SU-DHL-6 (cell line): ENCODE data around the gene AMH.

ENCODE experiments used
- H2AFZ ChIP-seq: fragments of 200-600 bp; sonication (generic); 2 replicates; pipeline ENCODE4 v1.6.1; 2014; ENCODE audit warnings: low read depth, mild to moderate bottlenecking, moderate library complexity, mixed read lengths, antibody characterized with exemption, low read length; ENCODE audit not compliant: severe bottlenecking
- H3F3A ChIP-seq: fragments of 200-600 bp; shearing (Covaris generic); 2 replicates; pipeline ENCODE4 v1.6.0; 2016; ENCODE audit warnings: antibody characterized with exemption, mild to moderate bottlenecking; ENCODE audit not compliant: insufficient read depth
- H3K27ac ChIP-seq: fragments of 200-600 bp; sonication (generic); 2 replicates; pipeline ENCODE4 v1.5.1; 2016; ENCODE audit warnings: low read depth, mild to moderate bottlenecking, low read length, moderate library complexity, mixed read lengths
- H3K27me3 ChIP-seq: fragments of 200-600 bp; sonication (generic), shearing (Covaris generic); 2 replicates; pipeline ENCODE4 v1.6.0; 2014; ENCODE audit warnings: mild to moderate bottlenecking, low read length
- H3K36me3 ChIP-seq: fragments of 200-600 bp; sonication (generic); 2 replicates; pipeline ENCODE4 v1.6.1; 2014; ENCODE audit warnings: mild to moderate bottlenecking, low read length, mixed read lengths
- H3K4me2 ChIP-seq: fragments of 300-600, 200-600 bp; shearing (Covaris generic), sonication (generic); 2 replicates; pipeline ENCODE4 v1.6.0; 2014; ENCODE audit warnings: low read length, low read depth, mild to moderate bottlenecking; ENCODE audit not compliant: poor library complexity, severe bottlenecking
- H3K4me3 ChIP-seq: fragments of 200-600 bp; sonication (generic); 2 replicates; pipeline ENCODE4 v1.5.1; 2014; ENCODE audit warnings: antibody characterized with exemption, low read length, mild to moderate bottlenecking, mixed read lengths; ENCODE audit not compliant: insufficient read depth, poor library complexity, severe bottlenecking
- H3K79me2 ChIP-seq: fragments of 200-600 bp; sonication (generic); 2 replicates; pipeline ENCODE4 v1.6.1; 2014; ENCODE audit warnings: mild to moderate bottlenecking, low read length, moderate library complexity; ENCODE audit not compliant: insufficient read depth
- H3K9ac ChIP-seq: fragments of 200-600 bp; sonication (generic); 2 replicates; pipeline ENCODE4 v1.7.0; 2014; ENCODE audit warnings: mild to moderate bottlenecking, low read length
- H3K9me2 ChIP-seq: fragments of 200-600 bp; sonication (generic); replicated peaks from 2 replicates; pipeline ENCODE4 v1.6.1; 2014; ENCODE audit warnings: low read length; ENCODE audit not compliant: insufficient read depth
- H3K9me3 ChIP-seq: fragments of 200-600 bp; sonication (generic); 2 replicates; pipeline ENCODE4 v1.6.1; 2014; ENCODE audit warnings: low read length, mixed read lengths; ENCODE audit not compliant: insufficient read depth
- H4K20me1 ChIP-seq: fragments of 200-600 bp; sonication (generic); 2 replicates; pipeline ENCODE4 v1.6.1; 2014; ENCODE audit warnings: low read depth, mild to moderate bottlenecking, antibody characterized with exemption, low read length, moderate library complexity, mixed read lengths
- EZH2phosphoT487 ChIP-seq: fragments of 200-600 bp; sonication (generic), shearing (Covaris generic); conservative IDR thresholded peaks from 2 replicates; pipeline ENCODE4 v1.6.1; 2018; ENCODE audit warnings: mild to moderate bottlenecking, antibody characterized with exemption, low read length, moderate library complexity, mixed read lengths
- TF ChIP-seq, protein P1 (sequence below): fragments of 200-600 bp; sonication (generic); IDR thresholded peaks from one replicate; pipeline ENCODE4 v1.5.1; 2017; ENCODE audit warnings: antibody characterized with exemption, mild to moderate bottlenecking, low read length, moderate library complexity; ENCODE audit not compliant: insufficient read depth, poor library complexity, severe bottlenecking

The AMH gene

GRCh38 chr19:2201473-2202148 lies 47.5 kb upstream of the AMH start:
- peaks cover 14% of the 10 kb centered on the region; the same call in 1 of the 2 replicates for H3K79me2 ChIP-seq
- H3K36me3 ChIP-seq, result no peaks in the 10 kb centered on the region

GRCh38 chr19:2202366-2202765 lies 46.8 kb upstream of the AMH start:
- Histone ChIP-seq H3K36me3 (no peaks in the 10 kb centered on the region), H4K20me1 (no peaks in the 10 kb centered on the region), H3K27ac (no peak overlapping the region), H2AFZ (no peak overlapping the region), H3K9ac (no peak overlapping the region), H3K9me3 (no peaks in the 10 kb centered on the region), H3K79me2 (peaks cover 7% of the 10 kb centered on the region; the same call in 1 of the 2 replicates), H3F3A (no peaks in the 10 kb centered on the region), H3K27me3 (no peaks in the 10 kb centered on the region), H3K4me3 (no peak overlapping the region), H3K4me2 (no peak overlapping the region), H3K9me2 (no peaks in the 10 kb centered on the region)
- TF ChIP-seq, protein P1, sequence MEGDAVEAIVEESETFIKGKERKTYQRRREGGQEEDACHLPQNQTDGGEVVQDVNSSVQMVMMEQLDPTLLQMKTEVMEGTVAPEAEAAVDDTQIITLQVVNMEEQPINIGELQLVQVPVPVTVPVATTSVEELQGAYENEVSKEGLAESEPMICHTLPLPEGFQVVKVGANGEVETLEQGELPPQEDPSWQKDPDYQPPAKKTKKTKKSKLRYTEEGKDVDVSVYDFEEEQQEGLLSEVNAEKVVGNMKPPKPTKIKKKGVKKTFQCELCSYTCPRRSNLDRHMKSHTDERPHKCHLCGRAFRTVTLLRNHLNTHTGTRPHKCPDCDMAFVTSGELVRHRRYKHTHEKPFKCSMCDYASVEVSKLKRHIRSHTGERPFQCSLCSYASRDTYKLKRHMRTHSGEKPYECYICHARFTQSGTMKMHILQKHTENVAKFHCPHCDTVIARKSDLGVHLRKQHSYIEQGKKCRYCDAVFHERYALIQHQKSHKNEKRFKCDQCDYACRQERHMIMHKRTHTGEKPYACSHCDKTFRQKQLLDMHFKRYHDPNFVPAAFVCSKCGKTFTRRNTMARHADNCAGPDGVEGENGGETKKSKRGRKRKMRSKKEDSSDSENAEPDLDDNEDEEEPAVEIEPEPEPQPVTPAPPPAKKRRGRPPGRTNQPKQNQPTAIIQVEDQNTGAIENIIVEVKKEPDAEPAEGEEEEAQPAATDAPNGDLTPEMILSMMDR, result no peak
- no peak for TF ChIP-seq EZH2phosphoT487

More at GRCh38 chr19:2201473-2202148, 47.5 kb upstream of the AMH start:
- H2AFZ ChIP-seq, result no peak overlapping the region
- H3K27ac ChIP-seq, result no peak overlapping the region
- TF ChIP-seq, protein P1, result no peak
- TF ChIP-seq EZH2phosphoT487, result no peak
- no peaks in the 10 kb centered on the region for H3F3A ChIP-seq
- H3K9ac ChIP-seq, result no peak overlapping the region
- H3K4me2 ChIP-seq, result no peak overlapping the region
- no peaks in the 10 kb centered on the region for H3K27me3 ChIP-seq
- no peaks in the 10 kb centered on the region for H4K20me1 ChIP-seq
- no peaks in the 10 kb centered on the region for H3K9me2 ChIP-seq
- no peak overlapping the region for H3K4me3 ChIP-seq
- no peaks in the 10 kb centered on the region for H3K9me3 ChIP-seq

DNA sequence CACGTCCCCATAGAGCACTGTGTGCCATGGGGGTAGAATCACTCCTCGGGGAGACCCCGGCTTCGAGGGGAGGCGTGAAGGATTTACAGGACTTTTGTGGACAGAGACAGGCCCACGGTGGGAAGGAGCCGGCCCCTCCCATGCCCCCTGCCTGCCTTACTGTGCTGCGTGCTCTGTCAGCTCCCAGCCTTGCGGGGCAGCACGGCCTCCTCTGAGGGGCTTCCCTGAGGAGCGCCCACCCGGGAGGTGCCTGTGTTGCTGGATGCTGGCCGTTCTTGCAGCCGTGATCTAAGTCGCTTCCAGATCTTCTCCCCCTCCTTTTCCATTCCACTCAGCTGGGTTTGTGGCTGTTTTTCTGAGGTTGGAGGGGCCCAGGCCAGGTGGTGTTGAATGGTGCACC lies 42.1 kb upstream of the AMH start:
- H3F3A ChIP-seq, result no peaks in the 10 kb centered on the region
- no peaks in the 10 kb centered on the region for H3K9me3 ChIP-seq
- H4K20me1 ChIP-seq, result no peaks in the 10 kb centered on the region
- no peaks in the 10 kb centered on the region for H3K36me3 ChIP-seq
- no peak overlapping the region for H3K27ac ChIP-seq
- no peak overlapping the region for H3K9ac ChIP-seq
- TF ChIP-seq EZH2phosphoT487, result no peak
- TF ChIP-seq, protein P1, result no peak
- no peak overlapping the region for H3K4me2 ChIP-seq
- H3K9me2 ChIP-seq, result no peaks in the 10 kb centered on the region
- H3K79me2 ChIP-seq, result no peaks in the 10 kb centered on the region
- H3K27me3 ChIP-seq, result no peaks in the 10 kb centered on the region
- H3K4me3 ChIP-seq, result no peak overlapping the region
- no peak overlapping the region for H2AFZ ChIP-seq
